ENCODE results near the gene ZNF428. TPM values are rescaled to one million over a fixed set of nuclear protein-coding genes. Genes with fewer than 3 reads are reported as not detected.

ZNF428 gene
- total RNA-seq, 2 donors from 2014 or later = 24.1 to 37.8 TPM

DNA sequence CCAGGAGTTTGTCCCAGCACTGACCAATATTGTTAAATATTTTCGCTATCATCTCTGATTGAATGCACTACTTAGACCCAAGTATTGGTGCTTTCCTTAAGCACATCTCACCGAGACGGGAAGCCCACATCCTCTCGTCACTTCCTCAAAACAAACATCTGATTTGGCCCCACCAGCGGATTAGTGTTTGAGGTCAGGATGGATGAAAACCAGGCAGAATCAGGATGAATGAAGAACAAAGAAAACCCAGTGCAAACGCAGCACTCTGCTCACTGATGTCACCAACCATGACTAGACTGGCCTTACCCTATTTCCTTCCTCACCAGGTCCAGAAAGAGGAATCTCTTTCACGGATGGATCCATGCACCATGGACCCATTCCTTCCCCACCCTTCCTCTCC is 44.6 kb upstream of the ZNF428 start:
- Histone ChIP-seq H3K4me1 (ENCODE audit: control insufficient read depth in 1 of 2, low read depth in 2 of 2) (peaks cover 0 to under 1% of the 10 kb centered on the region in 2 donors), H3K9me3 (no peaks in the 10 kb centered on the region), H3K36me3 (peaks cover 10% of the 10 kb centered on the region), H3K4me3 (no peak overlapping the region), H3K27me3 (replicated peaks; ENCODE audit: insufficient read depth) (no peaks in the 10 kb centered on the region), H3K27ac (no peak overlapping the region)
- TF ChIP-seq, protein P1, sequence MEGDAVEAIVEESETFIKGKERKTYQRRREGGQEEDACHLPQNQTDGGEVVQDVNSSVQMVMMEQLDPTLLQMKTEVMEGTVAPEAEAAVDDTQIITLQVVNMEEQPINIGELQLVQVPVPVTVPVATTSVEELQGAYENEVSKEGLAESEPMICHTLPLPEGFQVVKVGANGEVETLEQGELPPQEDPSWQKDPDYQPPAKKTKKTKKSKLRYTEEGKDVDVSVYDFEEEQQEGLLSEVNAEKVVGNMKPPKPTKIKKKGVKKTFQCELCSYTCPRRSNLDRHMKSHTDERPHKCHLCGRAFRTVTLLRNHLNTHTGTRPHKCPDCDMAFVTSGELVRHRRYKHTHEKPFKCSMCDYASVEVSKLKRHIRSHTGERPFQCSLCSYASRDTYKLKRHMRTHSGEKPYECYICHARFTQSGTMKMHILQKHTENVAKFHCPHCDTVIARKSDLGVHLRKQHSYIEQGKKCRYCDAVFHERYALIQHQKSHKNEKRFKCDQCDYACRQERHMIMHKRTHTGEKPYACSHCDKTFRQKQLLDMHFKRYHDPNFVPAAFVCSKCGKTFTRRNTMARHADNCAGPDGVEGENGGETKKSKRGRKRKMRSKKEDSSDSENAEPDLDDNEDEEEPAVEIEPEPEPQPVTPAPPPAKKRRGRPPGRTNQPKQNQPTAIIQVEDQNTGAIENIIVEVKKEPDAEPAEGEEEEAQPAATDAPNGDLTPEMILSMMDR (IDR thresholded peaks at IDR 0.05) = no peak
- DNase-seq (ENCODE audit: low spot score) (no peak), ATAC-seq (ENCODE audit: insufficient number of reproducible peaks, low FRiP score, low read depth) (no peak)

DNA sequence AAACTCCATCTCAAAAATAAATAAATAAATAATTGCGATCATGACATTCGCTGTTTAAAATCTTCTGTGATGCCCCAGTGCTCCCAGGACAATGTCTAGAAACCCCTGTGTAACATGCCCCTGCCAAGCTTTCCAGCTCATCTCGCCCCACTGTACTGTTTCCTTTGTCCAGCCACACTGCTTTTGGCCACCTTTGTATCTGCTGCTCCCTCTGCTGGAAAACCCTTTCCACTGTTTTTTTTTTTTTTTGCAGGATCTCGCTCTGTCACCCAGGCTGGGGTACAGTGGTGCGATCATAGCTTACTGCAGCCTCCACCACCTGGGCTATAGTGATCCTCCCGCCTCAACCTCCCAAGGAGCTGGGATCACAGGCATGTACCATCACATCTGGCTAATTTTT is 43.1 kb upstream of the ZNF428 start:
- Histone ChIP-seq H3K36me3 (peaks cover 10% of the 10 kb centered on the region), H3K9me3 (no peaks in the 10 kb centered on the region), H3K27me3 (replicated peaks; ENCODE audit: insufficient read depth) (no peaks in the 10 kb centered on the region), H3K4me3 (no peak overlapping the region), H3K27ac (no peak overlapping the region), H3K4me1 (ENCODE audit: control insufficient read depth in 1 of 2, low read depth in 2 of 2) (no peaks in the 10 kb centered on the region)
- DNase-seq (ENCODE audit: low spot score) = no peak
- TF ChIP-seq, protein P1 (IDR thresholded peaks at IDR 0.05) = no peak
- no peak for ATAC-seq (ENCODE audit: insufficient number of reproducible peaks, low FRiP score, low read depth)

DNA sequence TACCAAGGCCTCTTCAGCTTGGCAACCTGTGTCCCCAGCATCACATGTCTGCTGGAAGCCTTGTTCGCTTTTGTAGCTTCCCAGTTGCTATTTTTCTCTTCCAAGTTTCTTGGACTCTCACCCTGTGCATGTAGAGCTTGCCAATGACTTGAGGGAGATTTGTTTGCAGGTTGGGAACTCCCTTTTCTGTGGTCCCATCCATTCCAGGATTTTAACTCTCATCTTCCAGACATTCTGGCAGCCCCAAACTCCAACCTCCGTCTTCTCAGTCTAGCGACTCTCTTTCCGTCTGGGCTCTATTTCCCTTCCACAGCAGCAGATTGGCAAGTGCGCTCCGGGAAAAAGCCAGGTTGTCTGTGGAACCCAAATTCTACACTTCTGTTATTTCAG is 41.5 kb upstream of the ZNF428 start:
- DNase-seq (ENCODE audit: low spot score) (no peak), ATAC-seq (ENCODE audit: insufficient number of reproducible peaks, low FRiP score, low read depth) (no peak)
- Histone ChIP-seq H3K27ac (no peak overlapping the region), H3K36me3 (peaks cover 13% of the 10 kb centered on the region), H3K27me3 (replicated peaks; ENCODE audit: insufficient read depth) (no peaks in the 10 kb centered on the region), H3K9me3 (no peaks in the 10 kb centered on the region), H3K4me3 (no peak overlapping the region), H3K4me1 (ENCODE audit: control insufficient read depth in 1 of 2, low read depth in 2 of 2) (no peaks in the 10 kb centered on the region)
- TF ChIP-seq, protein P1 (IDR thresholded peaks at IDR 0.05) = no peak

DNA sequence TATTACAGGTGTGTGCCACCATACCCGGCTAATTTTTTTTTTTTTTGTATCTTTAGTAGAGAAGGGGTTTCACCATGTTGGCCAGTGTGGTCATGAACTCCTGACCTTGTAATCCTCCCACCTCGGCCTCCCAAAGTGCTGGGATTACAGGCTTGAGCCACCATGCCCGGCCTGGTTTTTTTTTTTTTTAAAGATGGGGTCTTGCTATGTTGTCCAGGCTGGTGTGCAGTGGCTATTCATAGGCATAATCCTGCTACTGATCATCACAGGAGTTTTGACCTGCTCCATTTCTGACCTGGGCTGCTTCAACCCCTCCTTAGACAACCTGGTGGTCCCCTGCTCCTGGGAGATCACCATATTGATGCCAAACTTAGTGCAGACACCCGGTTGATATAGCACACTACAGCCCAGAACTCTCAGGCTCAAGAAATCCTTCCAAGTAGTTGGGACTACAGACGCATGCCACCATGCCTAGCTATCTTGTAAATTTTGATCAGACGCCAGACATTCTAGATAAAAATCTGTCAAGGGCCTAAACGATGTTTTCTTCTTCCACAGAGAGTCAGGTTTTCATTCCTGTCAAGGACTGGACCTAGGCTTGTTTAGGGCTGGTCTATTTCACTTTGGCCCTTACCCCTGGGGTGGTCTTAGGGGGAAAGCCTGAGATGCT is 41.0 kb upstream of the ZNF428 start:
- H3K4me1 ChIP-seq (ENCODE audit: control insufficient read depth in 1 of 2, low read depth in 2 of 2) = no peaks in the 10 kb centered on the region

DNA sequence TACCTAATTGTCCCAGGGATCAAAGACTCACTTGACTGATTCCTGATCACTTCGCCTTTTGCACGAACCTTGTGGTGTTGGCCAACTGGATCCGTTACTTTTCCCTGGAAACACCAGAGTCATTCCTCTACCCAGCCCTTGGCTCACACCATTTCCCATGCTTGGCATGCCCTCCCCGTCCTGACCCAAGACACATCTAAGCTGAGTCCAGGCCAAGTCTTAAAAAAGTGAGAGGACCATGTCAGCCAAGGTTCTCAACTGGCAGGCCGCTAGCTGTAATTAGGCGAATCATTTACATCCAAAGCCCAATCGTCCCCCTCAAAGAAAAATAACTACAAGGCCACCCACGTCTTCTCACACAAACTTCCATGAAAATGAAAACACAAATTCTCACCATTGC is 39.1 kb upstream of the ZNF428 start:
- TF ChIP-seq, protein P1 (IDR thresholded peaks at IDR 0.05) = no peak
- peaks cover 20% of the 10 kb centered on the region for H3K36me3 ChIP-seq
- no peak overlapping the region for H3K27ac ChIP-seq
- no peaks in the 10 kb centered on the region for H3K4me1 ChIP-seq (ENCODE audit: control insufficient read depth in 1 of 2, low read depth in 2 of 2)
- H3K9me3 ChIP-seq = no peaks in the 10 kb centered on the region
- no peak for DNase-seq (ENCODE audit: low spot score)
- H3K4me3 ChIP-seq = no peak overlapping the region
- no peak for ATAC-seq (ENCODE audit: insufficient number of reproducible peaks, low FRiP score, low read depth)
- no peaks in the 10 kb centered on the region for H3K27me3 ChIP-seq (replicated peaks; ENCODE audit: insufficient read depth)

More for the DNA sequence above, 41.0 kb upstream of the ZNF428 start:
- H3K27me3 ChIP-seq (replicated peaks; ENCODE audit: insufficient read depth) = no peaks in the 10 kb centered on the region
- no peaks in the 10 kb centered on the region for H3K9me3 ChIP-seq
- H3K27ac ChIP-seq = no peak overlapping the region
- no peak for DNase-seq (ENCODE audit: low spot score)
- no peak overlapping the region for H3K4me3 ChIP-seq
- peaks cover 17% of the 10 kb centered on the region for H3K36me3 ChIP-seq
- TF ChIP-seq, protein P1 (IDR thresholded peaks at IDR 0.05) = no peak
- ATAC-seq (ENCODE audit: insufficient number of reproducible peaks, low FRiP score, low read depth) = no peak

All from thoracic aorta (tissue), 2 donors.